T-helper 2 cell (primary cell): ENCODE data around the gene ACVR2B.

Experiments
- DNase-seq, 5 experiments: peaks; one replicate each; pipeline versions ENCODE4 v3.0.0 to v3.0.0-alpha.2; 2012 to 2022

Gene ACVR2B

DNA sequence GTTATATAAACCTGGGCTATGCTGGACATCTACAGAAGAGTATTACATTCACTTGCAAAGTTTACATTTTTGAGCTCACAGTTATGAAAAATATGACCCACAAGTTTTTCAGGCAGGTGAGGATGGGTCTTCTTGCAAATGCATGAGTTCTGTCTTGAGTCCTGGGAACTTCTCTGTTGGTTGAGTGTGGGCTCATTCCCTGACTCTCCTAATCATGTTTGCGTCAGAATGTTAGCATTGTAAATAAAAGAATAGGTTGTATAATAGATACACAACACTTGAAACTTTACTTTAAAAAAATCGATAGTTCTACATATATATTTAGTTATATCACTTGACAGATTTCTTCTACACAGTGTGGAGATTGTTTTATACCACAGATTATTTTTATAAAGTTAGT, 35.3 kb downstream of the ACVR2B start:
- DNase-seq = no peak

DNA sequence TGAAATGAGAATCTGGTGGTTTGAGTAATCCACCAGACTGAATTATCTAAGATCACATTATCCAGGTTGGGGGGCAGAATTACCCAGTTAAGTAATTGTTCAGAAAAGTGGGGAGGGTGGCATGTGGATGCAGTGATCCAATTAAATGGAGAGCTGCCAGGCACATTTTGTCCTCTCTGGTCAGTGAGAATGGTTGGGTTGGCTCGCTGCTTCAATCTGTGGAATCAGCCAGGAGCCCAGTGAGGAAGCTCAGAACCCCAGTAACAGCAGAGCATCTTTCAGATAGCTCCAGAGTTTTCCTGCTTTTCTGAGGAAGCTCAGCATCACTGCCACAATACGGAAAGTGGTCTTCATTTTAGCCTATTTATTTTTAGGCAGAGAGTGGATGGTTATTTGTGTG, 36.1 kb downstream of the ACVR2B start:
- no peak for DNase-seq

DNA sequence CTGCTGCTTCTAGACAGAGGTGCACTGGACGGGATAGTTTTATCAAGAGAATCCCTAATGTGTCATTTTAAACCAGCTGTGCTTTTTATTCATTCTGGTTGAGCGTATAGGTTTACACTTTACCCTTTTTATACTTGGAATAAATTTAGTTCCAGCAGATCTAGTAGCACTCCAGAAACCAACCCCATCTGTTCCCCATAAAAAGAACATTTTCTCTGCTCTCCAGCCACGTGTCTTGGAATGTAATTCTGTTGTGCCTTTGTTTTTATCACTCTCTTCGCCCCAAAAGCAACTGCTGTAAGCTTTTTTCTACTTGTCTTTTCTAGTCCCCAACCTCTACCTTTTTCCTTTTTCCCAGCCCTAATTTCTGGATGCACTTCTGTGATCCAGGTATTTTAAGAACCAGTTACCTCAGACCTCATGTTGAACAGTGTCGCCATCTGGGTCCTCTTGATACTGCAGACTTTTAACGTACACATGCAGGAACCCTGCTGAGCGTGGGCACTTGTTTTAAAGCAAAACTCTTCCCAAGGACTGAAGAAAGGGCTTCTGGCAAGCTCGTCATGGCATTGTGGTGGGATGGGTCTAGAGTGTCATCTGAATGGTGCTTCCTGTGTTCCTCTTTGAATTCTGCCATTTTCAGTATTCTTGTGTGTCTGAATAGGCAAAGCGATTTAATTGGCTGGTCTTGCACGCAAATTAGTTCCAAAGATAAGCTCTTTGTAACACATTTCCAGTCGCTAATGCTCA, 36.8 kb downstream of the ACVR2B start:
- no peak for DNase-seq

DNA sequence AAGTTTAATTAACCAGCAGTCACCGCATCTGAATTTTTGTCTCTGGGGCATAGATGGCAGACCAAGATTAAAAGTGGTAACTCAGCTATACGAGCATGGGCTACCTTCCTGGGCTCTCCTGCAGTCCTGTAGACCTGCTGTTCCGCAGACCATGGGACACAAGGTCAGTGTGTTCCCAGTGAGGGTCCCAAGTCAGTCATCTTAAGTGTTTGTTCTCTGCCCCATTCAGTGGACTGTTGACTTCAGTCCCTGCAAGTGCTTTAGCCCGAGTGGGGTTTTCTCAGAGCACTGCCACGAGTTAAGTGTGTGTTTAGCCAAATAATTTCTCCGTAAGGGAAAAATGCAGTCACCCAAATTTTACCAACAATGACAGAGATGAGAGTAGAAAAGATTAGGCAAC, 37.5 kb downstream of the ACVR2B start:
- DNase-seq = no peak

DNA sequence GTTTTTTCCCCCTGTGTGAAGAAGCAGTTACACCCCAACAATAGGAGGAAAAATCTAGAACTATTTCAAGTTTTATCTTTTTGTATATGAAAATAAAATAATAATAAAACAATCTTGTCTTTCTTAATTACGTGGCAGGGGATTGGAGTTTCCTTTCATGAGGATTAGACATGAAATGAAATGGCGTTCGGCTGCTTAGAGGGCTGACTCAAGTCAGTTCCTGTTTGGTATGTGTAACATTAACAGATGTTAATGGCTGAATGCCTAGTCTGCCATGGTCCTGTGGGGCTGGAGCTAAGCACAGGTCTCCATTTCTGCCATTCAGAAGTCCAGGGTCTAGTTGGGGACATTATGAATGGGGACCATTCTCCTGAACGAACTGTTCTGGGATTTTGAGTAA, 39.3 kb downstream of the ACVR2B start:
- peak in 1 of 5 experiments; percentile 6 for DNase-seq

DNA sequence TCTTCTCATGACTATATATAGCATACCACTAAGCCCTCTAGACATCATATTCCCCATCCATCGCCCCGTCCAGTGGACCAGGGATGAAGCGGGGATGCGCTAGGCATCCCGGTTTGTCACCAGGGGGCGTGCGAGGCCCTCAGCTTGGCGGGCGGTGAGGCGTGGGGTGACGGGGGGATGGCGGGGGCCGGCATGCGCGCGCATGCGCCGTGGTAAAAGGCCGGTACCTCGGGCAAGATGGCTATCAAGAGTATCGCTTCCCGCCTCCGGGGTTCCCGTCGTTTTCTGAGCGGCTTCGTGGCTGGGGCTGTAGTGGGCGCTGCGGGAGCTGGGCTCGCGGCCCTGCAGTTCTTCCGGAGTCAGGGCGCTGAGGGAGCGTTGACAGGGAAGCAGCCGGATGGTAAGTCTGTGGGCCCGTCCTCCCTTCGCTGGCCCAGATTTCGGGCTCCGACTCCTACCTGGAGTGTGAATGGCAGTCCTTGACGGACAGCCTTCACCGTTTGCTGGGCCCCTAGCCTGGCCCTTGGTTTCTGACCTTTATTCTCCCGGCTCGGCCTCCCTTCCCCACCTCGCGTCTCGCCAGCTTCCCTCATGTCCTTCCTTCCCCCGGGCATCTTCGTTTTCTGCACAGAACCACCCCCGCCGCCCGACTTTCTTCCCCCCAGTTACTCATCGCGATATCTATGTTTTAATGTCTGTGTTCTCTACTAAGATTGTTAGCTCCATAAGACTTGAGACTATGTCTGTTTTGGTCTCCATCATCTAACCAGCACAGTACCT, 42.6 kb downstream of the ACVR2B start, which contains the start of gene EXOG:
EXOG (plus strand) TSS at position 210 of the 780 bp plus-strand sequence; CDS start at position 238, 28 bp downstream.
- peak; percentile 82 to 95 (median 93) for DNase-seq

DNA sequence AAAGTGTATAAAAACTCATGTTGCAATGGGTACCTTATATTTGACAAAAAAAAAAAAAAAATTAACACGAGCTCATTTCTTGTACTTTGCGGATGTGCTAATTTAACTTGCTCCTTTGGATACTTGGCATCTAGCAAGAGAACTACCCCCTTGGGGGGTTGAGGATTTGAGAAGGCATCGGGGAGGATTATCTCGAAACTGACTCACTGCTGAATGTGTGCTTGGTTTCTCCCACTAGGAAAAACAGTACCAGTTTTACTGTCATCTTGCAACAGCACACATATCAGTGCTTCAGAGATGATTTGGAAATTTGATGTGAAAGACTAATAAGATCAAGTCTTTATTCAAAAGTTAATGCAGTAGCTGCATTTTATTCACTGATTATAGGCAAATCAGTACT, 43.3 kb downstream of the ACVR2B start:
- DNase-seq = no peak

DNA sequence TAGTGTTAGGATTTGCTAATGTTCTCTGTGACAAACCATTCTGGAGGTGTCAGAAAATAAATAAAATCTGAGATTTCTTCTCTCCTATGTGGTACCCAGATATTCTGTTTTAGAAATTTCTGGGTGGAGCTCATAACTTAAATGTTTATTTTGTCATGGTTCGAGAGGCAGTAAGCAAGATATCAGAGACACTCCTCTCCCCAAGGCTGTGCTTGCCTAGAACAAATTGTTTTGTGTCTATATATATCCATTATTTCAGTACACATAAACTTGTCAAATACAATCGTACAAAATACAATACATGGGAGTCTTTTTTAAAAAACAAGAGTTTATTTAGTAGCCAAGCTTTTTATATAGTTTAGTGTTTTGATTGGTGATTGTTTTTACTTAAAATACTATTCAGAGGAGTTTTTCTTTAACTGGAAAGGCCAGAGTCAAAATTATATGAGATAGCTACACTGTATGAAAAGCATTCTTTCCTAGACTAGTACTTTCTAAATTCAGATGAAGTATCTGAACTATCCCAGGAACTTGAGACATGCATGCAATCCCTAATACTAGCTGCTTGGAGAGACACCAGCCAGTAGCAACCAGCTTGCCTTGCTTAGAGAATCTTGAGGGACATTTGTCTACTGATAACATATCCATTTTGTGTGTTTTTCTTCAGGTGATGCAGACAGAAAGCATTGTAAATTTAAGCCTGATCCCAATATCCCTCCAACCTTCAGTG, 47.2 kb downstream of the ACVR2B start:
- DNase-seq = no peak

DNA sequence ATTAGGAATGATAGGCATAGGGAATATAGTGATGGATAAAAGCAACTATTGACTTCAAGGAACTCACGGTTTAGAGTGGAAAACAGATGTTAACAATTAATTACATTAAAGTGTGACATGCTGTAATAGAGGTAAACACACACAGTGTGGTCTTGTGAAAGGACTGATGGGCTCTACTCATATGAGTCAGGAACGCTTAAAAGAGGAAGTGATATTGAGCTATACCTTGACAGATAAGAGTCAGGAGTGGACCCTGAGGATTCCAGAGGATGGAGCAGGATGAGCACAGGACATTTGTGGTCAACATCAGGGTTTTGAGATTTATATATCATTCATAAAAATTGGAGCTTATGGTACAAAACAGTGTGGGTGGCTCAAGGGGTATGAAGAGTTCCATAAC, 53.4 kb downstream of the ACVR2B start:
- DNase-seq = no peak

DNA sequence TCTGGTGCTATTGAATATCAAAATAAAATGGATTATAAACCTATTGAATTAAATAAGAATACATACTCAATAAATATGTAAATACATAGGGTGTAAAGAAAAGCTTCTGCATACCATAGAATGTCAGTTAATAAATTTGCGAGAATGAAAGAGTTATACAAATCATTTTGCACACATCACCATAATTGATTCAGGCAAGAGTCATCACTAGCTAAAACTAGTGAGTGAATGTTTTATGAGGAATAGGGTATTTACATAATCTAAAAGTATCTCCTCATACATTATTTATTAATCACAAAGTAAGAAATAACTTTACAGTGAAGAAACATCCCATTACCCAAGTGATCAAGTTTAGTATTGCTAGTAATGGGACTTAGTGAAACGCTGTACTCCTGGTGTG, 56.0 kb downstream of the ACVR2B start:
- DNase-seq = no peak

DNA sequence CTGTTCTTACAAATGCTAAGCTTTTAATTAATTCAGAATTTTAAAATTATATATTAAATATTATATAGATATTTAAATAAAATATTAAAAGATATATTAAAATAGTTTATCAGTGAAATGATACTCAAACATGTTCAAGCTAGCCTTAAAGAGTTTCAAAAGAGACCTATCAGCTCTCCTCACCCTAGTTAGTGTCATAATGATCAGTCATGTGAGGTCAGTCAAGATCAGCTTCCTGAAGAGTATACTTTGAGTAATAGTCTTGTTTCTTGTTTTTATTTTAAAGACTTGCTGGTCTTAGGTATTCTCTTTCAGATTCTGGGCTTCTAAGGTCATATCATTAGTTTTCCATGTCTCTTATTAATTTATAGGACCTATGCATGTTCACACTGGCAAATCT, 56.9 kb downstream of the ACVR2B start:
- DNase-seq = no peak

DNA sequence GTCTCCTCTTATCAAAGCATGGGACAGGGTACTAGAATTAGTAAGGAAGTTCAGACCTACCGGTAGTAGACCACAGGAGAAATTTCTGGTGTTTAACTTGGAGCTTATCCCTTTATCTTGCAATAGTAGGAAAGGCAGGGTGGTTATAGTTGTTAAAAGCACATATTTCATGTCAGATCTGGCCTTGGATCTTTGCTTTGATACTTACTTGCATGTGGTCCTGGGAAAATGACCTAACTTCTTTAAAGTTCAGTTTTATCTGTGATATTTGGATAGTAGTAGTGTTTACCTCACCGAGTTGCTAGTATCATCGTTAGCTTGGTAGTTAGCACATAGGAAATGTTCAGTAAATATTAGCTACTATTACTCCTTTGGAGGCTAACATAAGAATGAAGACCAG, 57.9 kb downstream of the ACVR2B start:
- DNase-seq = no peak

DNA sequence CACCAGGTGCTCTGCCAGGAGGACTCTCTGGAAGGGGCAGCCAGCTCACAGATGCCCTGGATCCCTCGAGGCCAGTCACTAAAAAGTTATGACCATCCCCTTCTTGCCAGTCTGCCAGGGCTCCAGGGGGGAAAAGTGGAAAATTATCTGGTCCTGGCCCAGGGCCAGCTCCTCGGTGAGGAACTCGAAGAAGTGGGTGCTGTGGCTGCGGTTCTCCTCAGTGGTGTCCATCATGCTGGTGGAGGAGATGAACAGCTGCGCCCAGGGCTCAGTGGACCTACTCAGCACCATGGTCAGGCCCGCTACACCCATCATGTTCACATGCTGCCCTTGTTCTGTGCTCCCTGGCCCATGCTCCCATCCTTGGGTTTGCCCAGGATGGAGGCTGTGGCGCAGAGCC, 61.7 kb downstream of the ACVR2B start:
- no peak for DNase-seq

DNA sequence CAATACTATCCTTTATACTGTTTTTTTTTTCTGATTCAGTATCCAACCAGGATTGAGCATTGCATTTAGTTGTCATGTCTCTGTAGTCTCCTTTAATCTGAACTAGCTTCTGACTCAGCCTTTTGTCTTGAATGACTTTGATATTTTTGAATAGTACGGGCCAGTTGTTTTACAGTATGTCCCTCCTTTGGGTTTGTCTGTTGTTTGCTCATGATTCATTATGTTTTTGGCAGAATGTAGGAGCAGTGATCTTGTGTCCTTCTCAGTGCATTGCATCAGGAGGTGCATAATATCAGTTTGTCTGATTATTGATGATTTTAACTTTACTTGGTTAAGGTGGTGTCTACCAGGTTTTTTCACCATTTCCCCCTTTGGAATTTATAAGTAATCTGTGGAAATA, 63.0 kb downstream of the ACVR2B start:
- no peak for DNase-seq

DNA sequence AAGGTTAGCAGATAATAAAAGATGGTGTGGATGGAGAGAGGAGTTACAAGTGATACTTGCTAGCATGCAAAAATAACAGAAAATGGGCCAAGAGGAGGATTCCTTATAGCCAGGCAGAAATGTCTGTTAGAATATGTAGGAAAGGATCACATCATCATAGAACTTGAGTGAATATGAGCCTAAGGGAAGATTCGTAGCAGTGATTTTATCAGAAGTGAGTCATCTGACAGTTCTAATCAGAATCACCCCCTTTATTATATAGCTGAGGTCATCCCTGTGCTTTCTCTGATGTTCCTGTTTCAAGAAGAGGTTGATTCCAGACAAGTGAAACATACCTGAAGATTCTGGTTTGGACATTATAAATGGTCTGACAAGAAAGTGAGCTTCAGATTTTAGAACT, 65.3 kb downstream of the ACVR2B start:
- DNase-seq = no peak

DNA sequence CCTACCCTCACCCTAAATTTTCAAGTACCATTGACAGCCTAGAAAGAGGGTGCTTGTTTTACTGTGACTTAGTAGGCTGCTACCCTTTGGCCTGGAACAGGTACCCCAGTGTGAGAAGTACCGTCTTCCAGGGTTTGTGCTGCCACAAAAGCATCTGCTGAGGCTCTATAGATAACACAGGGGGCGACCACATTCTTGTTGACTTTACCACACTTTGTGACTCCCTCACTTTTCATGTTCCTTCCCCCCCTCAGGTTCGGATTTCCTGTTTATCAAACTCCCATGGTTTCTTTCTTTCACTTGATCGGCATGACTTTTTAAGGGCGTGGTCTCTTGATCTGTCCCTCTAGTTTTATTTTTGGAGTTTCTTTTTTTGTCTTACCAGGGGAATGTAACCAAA, 66.0 kb downstream of the ACVR2B start:
- peak in 2 of 5 experiments; percentile 54 to 66 for DNase-seq

DNA sequence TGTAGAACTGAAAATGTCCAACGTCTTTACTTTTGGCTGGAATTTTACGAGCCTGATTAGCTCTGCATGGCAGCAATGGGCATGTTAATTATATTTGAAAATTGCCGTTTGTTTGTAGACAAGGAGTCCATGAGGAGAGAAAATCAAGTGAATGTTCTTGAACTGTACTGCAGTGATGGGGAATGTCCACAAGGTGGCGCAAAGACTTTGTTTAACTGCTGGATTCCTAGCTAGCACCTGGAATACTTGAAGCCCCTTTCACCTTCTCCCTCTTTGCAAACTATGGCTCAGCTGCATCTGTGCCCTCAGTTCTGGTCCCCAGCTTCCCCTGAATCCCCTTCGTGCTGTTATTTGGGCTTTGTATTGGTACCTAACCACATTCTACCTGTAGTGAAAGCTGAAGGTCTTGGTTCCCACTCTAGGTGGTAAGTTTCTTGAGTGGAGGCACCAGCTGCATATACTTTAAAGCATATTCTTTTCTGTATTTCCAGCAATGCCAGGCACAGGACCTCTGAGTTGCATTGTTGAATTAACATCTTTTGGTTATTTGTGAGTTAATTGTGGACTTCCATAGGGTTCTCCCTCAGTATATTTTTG, 67.8 kb downstream of the ACVR2B start:
- DNase-seq = peak in 4 of 5 experiments; percentile 29 to 64 (median 40)

DNA sequence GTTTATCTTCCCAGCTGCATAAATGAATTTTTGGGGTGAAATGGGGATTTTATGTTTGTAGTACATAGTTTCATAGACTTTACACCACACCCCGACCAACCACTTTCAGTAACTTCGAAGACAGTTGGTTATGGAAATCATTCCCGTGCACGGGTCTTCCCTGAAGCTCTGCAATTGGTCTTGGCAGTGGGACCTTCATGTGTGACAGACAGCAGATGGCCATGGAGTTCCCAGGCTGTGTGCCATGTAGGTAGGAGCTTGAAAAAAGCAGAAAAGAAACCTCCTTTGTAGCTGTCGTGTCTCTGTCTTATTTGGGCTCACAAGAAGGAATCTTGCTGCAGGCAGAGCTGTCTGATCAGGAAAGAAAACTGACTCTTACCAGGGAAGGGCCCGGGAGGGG, 68.3 kb downstream of the ACVR2B start:
- DNase-seq = no peak

DNA sequence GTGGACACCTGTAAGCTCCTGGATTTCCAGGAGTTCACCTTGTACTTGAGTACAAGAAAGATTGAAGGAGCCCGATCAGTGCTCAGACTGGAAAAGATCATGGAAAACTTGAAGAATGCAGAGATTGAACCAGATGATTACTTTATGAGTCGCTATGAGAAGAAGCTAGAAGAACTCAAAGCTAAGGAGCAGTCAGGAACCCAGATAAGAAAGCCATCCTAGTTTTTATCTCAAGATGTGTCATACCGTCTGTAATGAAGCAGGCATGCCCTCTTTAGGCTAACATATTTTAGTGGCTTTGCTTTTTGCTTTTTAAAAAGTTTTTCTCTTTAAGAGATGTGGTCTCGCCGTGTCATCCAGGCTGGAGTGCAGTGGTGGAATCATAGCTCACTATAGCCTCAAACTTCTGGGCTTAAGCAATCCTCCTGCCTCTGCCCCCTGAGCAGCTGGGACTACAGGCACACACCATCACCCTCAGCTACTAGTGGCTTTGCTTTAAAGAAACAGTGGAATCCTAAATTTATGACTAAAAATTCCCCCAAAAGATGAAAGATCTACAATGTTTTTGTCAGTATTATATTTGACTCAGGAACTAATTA, 70.5 kb downstream of the ACVR2B start:
- no peak for DNase-seq

DNA sequence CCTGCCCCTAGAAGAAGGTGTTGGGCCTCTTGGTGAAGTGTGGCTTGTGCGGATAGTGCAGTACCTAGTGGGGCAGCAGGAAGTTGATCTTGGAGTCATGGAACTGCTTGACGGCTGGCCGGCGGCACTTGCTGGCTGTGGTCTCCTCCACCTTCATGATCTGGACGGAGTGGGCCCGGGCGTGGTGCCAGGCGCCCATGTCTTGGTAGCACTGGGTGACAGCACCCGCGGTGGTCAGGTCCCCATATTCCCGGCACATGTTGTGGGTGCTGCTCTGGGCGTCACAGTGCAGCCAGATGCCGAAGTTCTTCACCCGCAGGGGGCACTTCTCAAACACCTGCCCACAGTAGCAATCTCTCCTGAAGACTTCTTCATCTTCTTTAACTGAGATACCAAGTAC, 73.1 kb downstream of the ACVR2B start:
- DNase-seq = no peak

DNA sequence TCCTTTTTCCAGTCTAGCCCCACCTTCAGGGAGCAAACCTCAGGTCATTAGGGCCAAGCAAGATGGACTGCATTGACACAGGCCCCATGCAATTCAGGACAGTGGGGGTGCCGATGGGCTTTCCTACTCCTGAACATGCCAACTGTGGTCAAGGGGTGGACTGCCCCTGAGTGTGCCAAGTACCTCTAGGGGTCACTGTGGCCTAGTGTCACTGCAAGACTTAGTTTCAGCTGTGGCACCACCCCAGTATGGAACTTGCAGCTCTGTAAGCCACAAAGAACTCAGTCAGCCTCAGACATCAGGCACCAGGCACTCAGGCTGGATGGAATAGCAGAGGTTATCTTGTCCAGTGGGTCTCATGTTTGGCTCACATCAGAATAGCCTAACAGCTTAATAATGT, 74.8 kb downstream of the ACVR2B start:
- DNase-seq = no peak

DNA sequence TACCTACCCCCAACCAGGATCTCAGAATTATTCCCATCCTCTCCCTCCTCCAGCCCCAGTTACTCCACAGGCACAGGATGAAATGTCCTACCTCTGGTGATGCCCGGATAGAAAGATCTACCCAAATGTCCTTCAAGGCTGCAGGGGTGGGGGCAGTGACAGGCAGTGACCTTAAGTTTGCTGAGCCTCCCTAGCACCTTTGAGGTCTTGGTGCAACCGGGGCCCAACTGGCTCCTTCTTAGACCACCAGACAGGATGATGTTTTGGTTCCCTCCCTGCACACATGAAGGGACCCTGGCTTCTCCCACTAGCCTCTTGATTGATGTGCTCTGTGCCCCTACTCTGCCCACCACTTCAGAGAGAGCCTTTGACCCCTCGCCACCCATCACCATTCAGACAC, 78.8 kb downstream of the ACVR2B start:
- no peak for DNase-seq
